GM12873 (cell line): ENCODE results near the gene FSTL1.

Experiments used
- TF ChIP-seq, protein P1 (sequence below): IDR thresholded peaks from 2 replicates; pipeline ENCODE4 v1.5.1; 2012; ENCODE audit warnings: low read depth, mild to moderate bottlenecking, moderate library complexity, low read length, control low read depth; ENCODE audit not compliant: insufficient read depth; ENCODE audit errors: missing control alignments

FSTL1 gene

DNA sequence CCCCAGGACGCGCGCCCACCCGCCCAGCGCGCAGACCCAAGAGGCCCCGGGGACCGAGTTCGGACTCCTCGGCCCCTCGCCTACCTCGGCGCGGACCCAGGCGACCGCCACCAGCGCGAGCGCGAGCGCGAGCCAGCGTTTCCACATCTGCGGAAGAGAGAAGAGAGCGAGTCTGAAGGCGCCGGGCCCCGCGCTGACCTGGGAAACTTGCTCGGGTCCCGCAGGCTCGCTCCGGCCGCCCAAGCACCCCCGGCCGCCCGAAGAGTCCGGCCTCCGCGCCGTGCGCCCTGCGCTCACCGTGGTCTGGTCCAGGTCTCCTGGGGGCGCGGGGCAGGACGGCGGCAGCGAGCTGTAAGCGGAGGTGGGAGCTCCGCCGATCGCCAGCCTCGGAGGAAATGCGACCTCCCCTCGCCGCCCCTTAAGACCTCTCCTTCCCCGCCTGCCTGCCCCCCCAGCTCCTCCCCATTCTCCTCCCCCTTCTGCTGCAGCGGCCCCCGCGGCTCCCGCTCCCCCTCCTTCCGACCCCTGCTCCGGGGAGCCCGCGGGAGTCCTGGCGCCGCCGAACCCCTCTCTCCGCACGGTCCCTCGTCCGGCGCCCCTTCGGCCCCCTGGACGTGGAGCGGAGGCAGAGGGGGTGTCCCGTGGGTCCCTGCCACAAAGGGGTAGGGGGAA is at the start of gene FSTL1:
FSTL1 (minus strand) TSS at position 393 of the 672 bp plus-strand sequence; CDS start at position 147, 246 bp downstream.
- TF ChIP-seq, protein P1, sequence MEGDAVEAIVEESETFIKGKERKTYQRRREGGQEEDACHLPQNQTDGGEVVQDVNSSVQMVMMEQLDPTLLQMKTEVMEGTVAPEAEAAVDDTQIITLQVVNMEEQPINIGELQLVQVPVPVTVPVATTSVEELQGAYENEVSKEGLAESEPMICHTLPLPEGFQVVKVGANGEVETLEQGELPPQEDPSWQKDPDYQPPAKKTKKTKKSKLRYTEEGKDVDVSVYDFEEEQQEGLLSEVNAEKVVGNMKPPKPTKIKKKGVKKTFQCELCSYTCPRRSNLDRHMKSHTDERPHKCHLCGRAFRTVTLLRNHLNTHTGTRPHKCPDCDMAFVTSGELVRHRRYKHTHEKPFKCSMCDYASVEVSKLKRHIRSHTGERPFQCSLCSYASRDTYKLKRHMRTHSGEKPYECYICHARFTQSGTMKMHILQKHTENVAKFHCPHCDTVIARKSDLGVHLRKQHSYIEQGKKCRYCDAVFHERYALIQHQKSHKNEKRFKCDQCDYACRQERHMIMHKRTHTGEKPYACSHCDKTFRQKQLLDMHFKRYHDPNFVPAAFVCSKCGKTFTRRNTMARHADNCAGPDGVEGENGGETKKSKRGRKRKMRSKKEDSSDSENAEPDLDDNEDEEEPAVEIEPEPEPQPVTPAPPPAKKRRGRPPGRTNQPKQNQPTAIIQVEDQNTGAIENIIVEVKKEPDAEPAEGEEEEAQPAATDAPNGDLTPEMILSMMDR = no peak

GRCh38 chr3:120498556-120499346 is 48.0 kb upstream of the FSTL1 start:
- TF ChIP-seq, protein P1 = no peak

- TF ChIP-seq, protein P1 = no peak
These were observed 47.0 kb upstream of the FSTL1 start for GRCh38 chr3:120497818-120498217.

DNA sequence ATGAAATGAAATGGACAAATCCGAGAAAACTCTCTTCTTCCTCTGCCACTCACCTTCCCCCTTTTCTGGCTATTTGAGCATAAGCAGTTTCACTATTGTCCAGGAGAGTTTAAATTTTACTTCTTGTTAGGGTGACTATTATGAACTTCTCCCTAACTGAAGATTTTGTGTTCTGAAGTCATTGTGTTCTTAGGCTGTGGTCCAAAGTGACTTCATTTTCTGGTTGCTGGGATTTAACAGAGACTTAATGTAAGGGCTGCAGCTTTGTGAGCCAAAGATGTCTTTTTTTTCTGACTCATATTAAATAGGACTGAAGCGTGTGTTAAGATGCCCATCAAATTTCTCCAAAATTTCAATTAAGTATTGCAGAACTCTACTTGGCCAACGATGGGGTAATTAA is 46.5 kb upstream of the FSTL1 start:
- TF ChIP-seq, protein P1 = no peak

DNA sequence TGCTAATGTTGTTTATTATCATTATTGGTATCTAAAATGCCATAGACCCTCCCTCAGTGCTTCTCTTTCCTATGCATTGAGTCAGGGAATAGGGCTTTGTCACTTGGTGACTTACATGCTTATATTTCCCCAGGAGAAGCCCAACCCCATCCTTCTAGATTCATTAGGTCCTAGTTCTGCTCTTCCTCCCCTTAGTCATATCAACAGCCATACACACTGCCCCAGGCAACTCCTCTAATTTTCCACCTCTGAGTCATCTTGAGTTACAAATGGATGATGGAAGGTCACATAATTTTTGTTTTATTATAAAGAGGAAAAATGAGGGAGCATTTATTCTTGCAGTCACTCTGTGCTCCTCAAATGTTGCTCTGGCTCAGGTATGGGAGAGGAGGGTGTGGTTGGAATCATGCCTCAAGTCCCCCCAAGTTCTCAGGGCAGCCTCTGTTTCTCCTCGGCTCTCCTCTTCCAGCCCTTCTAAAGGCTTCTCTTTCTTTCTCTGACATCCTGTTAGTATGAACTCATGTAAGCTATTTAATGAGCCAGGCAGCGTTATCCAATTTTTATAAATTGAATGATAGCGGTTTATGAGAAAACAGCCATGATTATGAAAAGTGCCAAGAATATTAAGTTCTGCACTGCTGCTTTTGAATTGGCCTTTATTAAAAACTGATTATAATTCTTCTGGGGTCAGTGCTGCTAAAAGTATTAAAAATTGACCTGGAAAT is 45.6 kb upstream of the FSTL1 start:
- TF ChIP-seq, protein P1 = no peak

GRCh38 chr3:120495809-120496208 is 45.0 kb upstream of the FSTL1 start:
- TF ChIP-seq, protein P1 = no peak

- TF ChIP-seq, protein P1 = no peak
These were observed 41.3 kb upstream of the FSTL1 start for GRCh38 chr3:120492103-120492502.
